HEK293T (cell line): ENCODE results near the gene INO80E.

ENCODE experiments used
- CTCF ChIA-PET: fragments of 350-600 bp; formaldehyde crosslinking; extraction: SDS; loops from one replicate; lab custom pipeline; 2021; ENCODE audit warnings: antibody characterized with exemption, inconsistent platforms; lab: Yijun Ruan, JAX
- POLR2A ChIA-PET: fragments of 350-600 bp; formaldehyde crosslinking; extraction: SDS; loops from one replicate; lab custom pipeline; 2020; ENCODE audit warnings: antibody characterized with exemption, inconsistent platforms; lab: Yijun Ruan, JAX
- DNase-seq: peaks from one replicate; pipeline ENCODE4 v3.0.0; 2012; ENCODE audit warnings: mixed read lengths; ENCODE audit errors: extremely low spot score
- ARNT ChIP-seq: fragments of 450-650 bp; IDR thresholded peaks from 2 replicates; pipeline ENCODE4 v1.6.1; 2017; ENCODE audit warnings: mild to moderate bottlenecking
- BHLHE40 ChIP-seq: fragments of 450-650 bp; IDR thresholded peaks from 2 replicates; pipeline ENCODE4 v1.6.1; 2016; ENCODE audit warnings: mild to moderate bottlenecking, moderate library complexity, borderline replicate concordance
- CTBP1 ChIP-seq: fragments of 450-650 bp; IDR thresholded peaks from 2 replicates; pipeline ENCODE4 v1.6.1; 2016; ENCODE audit warnings: borderline replicate concordance
- ELF4 ChIP-seq: fragments of 450-650 bp; IDR thresholded peaks from 2 replicates; pipeline ENCODE4 v1.6.1; 2017; ENCODE audit warnings: antibody characterized with exemption
- FOXA1 ChIP-seq: fragments of 450-650 bp; IDR thresholded peaks from 2 replicates; pipeline ENCODE4 v1.6.1; 2016; ENCODE audit warnings: mild to moderate bottlenecking
- FOXK2 ChIP-seq: fragments of 450-650 bp; IDR thresholded peaks from 2 replicates; pipeline ENCODE4 v1.6.1; 2016; ENCODE audit warnings: mild to moderate bottlenecking
- FOXM1 ChIP-seq: fragments of 450-650 bp; IDR thresholded peaks from 2 replicates; pipeline ENCODE4 v1.6.1; 2017; ENCODE audit warnings: mild to moderate bottlenecking, borderline replicate concordance
- HDGF ChIP-seq: fragments of 450-650 bp; IDR thresholded peaks from 2 replicates; pipeline ENCODE4 v1.6.1; 2017; ENCODE audit warnings: antibody characterized with exemption, borderline replicate concordance
- L3MBTL2 ChIP-seq: fragments of 450-650 bp; conservative IDR thresholded peaks from 2 replicates; pipeline ENCODE4 v1.6.1; 2016; ENCODE audit warnings: mild to moderate bottlenecking
- LEF1 ChIP-seq: fragments of 450-650 bp; IDR thresholded peaks from 2 replicates; pipeline ENCODE4 v1.6.1; 2017; ENCODE audit warnings: mild to moderate bottlenecking, borderline replicate concordance
- NFRKB ChIP-seq: fragments of 450-650 bp; IDR thresholded peaks from 2 replicates; pipeline ENCODE4 v1.6.1; 2016; ENCODE audit warnings: mild to moderate bottlenecking, moderate library complexity
- SP1 ChIP-seq: fragments of 450-650 bp; IDR thresholded peaks from 2 replicates; pipeline ENCODE4 v1.6.1; 2017
- SUZ12 ChIP-seq: fragments of 450-650 bp; IDR thresholded peaks from 2 replicates; pipeline ENCODE4 v1.6.1; 2016; ENCODE audit warnings: mild to moderate bottlenecking
- TARDBP ChIP-seq: fragments of 450-650 bp; IDR thresholded peaks from 2 replicates; pipeline ENCODE4 v1.6.1; 2016
- ZNF384 ChIP-seq: fragments of 450-650 bp; IDR thresholded peaks from 2 replicates; pipeline ENCODE4 v1.6.1; 2016
- TF ChIP-seq, protein P1 (sequence below): fragments of 450-650 bp; IDR thresholded peaks from 2 replicates; pipeline ENCODE4 v1.6.1; 2016

Gene INO80E

DNA sequence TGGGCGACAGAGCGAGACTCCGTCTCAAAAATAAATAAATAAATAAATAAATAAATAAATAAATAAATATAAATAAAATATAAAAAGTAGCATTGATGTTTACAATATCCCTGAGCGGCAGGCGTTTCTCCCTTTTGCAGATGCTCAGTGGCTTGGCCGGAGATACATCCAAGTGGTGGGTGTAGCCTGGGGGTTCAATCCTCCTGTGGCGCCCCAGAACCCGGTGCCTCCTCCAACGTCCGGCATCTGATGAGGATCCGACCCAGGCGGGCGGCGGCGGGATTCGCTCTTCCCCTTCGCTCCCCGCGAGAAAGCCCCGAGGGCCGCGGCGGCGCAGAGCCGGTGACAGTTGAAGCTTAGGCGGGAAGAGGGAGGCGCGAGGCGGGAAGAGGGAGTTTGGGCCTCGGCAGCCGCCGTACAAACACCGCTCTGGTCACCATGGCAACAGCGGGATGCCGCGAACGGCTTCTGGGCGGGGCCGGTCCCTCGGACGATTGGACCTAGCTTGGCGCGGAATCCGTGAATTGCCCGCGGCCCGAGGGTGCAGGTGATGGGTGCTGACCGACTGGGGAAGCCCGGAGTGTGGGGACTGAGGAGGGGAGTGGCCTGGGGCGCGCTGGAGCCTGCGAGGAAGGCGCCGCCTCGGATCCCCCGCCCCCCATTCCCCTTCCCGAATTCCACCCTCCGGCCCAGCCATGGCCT is 56.8 kb downstream of the INO80E start:
- TF ChIP-seq ELF4 (no peak), ZNF384 (no peak), LEF1 (no peak), FOXK2 (no peak), L3MBTL2 (peak; percentile 100), SUZ12 (no peak), ARNT (no peak), CTBP1 (peak; percentile 44; the same call in 1 of the 2 replicates), BHLHE40 (no peak), NFRKB (no peak), SP1 (no peak), FOXM1 (no peak; the same call in 1 of the 2 replicates)
- TF ChIP-seq, protein P1, sequence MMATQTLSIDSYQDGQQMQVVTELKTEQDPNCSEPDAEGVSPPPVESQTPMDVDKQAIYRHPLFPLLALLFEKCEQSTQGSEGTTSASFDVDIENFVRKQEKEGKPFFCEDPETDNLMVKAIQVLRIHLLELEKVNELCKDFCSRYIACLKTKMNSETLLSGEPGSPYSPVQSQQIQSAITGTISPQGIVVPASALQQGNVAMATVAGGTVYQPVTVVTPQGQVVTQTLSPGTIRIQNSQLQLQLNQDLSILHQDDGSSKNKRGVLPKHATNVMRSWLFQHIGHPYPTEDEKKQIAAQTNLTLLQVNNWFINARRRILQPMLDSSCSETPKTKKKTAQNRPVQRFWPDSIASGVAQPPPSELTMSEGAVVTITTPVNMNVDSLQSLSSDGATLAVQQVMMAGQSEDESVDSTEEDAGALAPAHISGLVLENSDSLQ, result peak; percentile 85
- POLR2A ChIA-PET, result interaction anchor here (0.6 to 4.3 kb wide), 13 partner anchors 9 to 590 kb away, joined by 3 to 115 read pairs (median 5); partner anchors contain the start of genes ALDOA, ASPHD1, DCTPP1 and PPP4C
- CTCF ChIA-PET, result interaction anchor here (0.9 to 2.0 kb wide), 4 partner anchors 11 to 39 kb away, joined by 3 to 9 read pairs (median 4); partner anchors contain the start of gene TBX6
- DNase-seq, result peak; percentile 99

DNA sequence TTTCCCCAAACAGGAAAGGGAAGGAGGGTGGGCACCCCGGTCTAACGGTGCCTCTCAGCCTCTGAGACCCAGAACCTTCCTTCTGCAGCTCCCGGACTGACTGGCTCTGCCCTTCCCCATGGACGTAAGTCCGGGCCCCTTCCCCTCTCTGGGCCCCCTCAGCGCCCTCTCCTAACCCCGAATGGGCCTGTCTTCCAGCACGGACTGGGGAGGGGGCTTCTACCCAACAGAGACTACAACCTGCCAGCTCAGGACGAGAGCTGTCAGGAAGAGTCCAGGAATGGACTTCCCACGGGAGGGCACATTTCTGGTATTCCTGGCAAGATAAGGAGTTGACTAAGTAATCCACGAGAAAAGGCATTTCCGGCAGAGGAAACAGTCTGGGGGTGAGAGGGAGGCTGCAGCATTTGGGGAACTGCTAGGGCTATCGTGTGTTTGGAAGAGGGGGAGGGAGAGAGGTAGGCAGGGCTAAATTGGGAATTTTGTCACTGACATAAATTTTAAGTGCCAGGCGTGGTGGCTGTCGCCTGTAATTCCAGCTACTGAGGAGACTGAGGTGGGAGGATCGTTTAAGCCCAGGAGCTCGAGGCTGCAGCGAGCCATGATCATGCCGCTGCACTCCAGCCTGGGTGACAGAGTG is 57.5 kb downstream of the INO80E start:
- CTCF ChIA-PET, result interaction anchor here (0.6 to 2.6 kb wide), 7 partner anchors 10 to 39 kb away, joined by 3 to 20 read pairs (median 4); partner anchors contain the start of genes ALDOA and TBX6
- POLR2A ChIA-PET, result interaction anchor here (0.7 to 4.3 kb wide), 14 partner anchors 10 to 376 kb away, joined by 3 to 115 read pairs (median 4); partner anchors contain the start of genes ALDOA, ASPHD1, DCTPP1 and PPP4C
- DNase-seq, result no peak
- no peak for TF ChIP-seq BHLHE40
- TF ChIP-seq, protein P1, result peak; percentile 89

DNA sequence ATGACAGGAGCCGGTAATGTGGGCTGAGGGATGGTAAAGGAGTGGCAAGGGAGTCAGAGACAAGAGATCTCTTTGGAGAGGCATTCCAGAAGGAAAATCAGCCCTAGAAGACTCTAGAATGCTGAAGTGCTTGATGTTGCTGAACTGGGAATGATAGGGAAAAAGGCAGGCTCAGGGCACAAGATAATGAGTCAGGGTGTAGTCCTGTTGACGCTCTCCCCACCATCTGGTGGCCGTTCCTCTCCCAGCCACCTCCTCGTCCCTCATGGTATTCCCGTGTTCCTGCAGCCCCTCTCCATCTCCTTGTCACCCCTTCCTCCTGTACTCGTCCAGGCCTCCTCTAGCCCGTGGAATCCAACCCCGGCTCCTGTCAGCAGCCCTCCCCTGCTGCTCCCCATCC is 58.4 kb downstream of the INO80E start:
- no peak for DNase-seq
- POLR2A ChIA-PET, result interaction anchor here (0.9 to 4.3 kb wide), 6 partner anchors 10 to 38 kb away, joined by 3 to 115 read pairs (median 4); partner anchors contain the start of gene ALDOA
- TF ChIP-seq FOXK2, result no peak
- TF ChIP-seq BHLHE40, result no peak
- TF ChIP-seq NFRKB, result no peak
- no peak for TF ChIP-seq ARNT
- TF ChIP-seq TARDBP, result no peak
- no peak for TF ChIP-seq ELF4
- no peak for TF ChIP-seq SUZ12
- TF ChIP-seq L3MBTL2, result no peak
- TF ChIP-seq HDGF, result no peak
- TF ChIP-seq SP1, result no peak
- no peak for TF ChIP-seq FOXA1
- TF ChIP-seq, protein P1, result no peak
- TF ChIP-seq FOXM1, result no peak
- TF ChIP-seq ZNF384, result no peak
- TF ChIP-seq LEF1, result no peak
- CTCF ChIA-PET, result interaction anchor here (0.6 to 2.6 kb wide), 13 partner anchors 9 to 220 kb away, joined by 3 to 20 read pairs (median 6); partner anchors contain the start of genes ALDOA and TBX6

DNA sequence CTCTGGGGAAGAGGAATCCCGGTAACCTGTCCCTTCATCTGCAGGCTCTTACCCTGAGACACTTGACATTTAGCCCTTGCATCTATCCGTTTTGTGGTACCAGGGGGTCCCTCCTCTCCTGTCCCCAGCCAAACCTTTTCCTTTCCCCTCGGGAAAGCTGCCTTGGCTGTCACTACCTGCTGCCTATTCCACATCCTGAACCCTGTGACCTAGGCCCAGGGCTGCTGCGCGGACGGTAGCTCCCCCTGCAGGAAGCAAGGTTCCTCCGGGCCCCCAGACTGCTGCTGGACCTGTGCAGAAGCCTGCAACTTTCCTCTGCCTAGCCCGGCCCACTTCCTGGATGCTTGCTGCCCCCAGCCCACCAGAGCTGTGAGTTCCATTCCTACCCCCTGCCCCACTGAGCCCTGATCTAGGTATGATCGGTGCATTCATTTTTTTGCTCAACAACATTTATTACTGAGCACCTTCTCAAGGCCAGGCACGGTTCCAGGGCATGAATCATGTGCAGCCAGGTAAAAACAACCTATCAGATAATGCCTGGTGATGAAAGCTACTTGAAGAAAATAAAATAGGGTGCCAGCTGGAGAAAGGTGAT is 59.0 kb downstream of the INO80E start:
- TF ChIP-seq L3MBTL2 (no peak), ZNF384 (no peak)
- peak; percentile 79 for DNase-seq

More for the DNA sequence above, 59.0 kb downstream of the INO80E start:
- CTCF ChIA-PET, result interaction anchor here (0.6 to 2.6 kb wide), 12 partner anchors 8 to 221 kb away, joined by 3 to 20 read pairs (median 6); partner anchors contain the start of genes ALDOA and TBX6
- POLR2A ChIA-PET, result interaction anchor here (1.0 to 4.3 kb wide), 6 partner anchors 9 to 353 kb away, joined by 3 to 115 read pairs (median 4); partner anchors contain the start of genes ALDOA and ZNF771
